Heart left ventricle (tissue), 13 donors: ENCODE measurements around the gene CANT1.

Experiments used
- CTCF ChIP-seq, 12 donors: fragments of 200-600 bp; sonication (generic) in 4 of 12; IDR thresholded peaks; one replicate each; pipeline versions ENCODE4 v1.5.0 to v1.8.0; 2018 to 2022; ENCODE audit warnings: antibody characterized with exemption in 12 of 12, mild to moderate bottlenecking in 5 of 12
- POLR2A ChIP-seq, 2 donors: fragments of 450-650 bp; IDR thresholded peaks; one replicate each; pipeline ENCODE4 v1.6.1; 2017; ENCODE audit warnings: antibody characterized with exemption in 2 of 2, mild to moderate bottlenecking in 2 of 2, moderate library complexity in 2 of 2
- donor health status: ischemic (EF 13 %, LVEDD 7.1; RV severe dilation, severe dysfunction).
- donor health status: DM: no; HTN: yes; CAD: no.
- donor health status: DM: no; HTN: no; CAD: no.
- donor health status: ischemic (EF 25% LVEDD 6.9; RV normal size, moderate dysfunction).
- donor health status: ischemic (EF 25% LVEDD 5.7; RV mildly dilated, moderate dysfunction).
- donor health status: ischemic (EF 35%, LVEDD 5.7; RV mildly dilated, moderate dysfunction).
- donor health status: nonischemic (EF 11% LVEDD 7.7; RV severe dilation, severe dysfunction).
- donor health status: DM: yes; HTN: yes; CAD: no.
- donor health status: PGD.
- donor health status: ischemic (EF 29% LVEDD 5.4; RV normal size, mild dysfunction).
- donor health status: nonischemic (EF 23%, LVEDD 6.1; RV moderate dilation, normal function).

- TF ChIP-seq CTCF (IDR thresholded peaks at IDR 0.05) (no peak), POLR2A (IDR thresholded peaks at IDR 0.05) (no peak)
Observed at GRCh38 chr17:79049821-79050220, 40.3 kb upstream of the CANT1 start.
